NCI-H2171 treated with DMSO at 0.1 percent for 48 hours (cell line): ENCODE data around the gene KCTD5.

Experiments
- DNase-seq: peaks from one replicate; lab custom pipeline; 2025; lab: John Stamatoyannopoulos, UW

KCTD5 gene

GRCh38 chr16:2726923-2727322 is 44.6 kb downstream of the KCTD5 start:
- no peak for DNase-seq

- DNase-seq = no peak
These were observed 45.7 kb downstream of the KCTD5 start for GRCh38 chr16:2728034-2728433.

GRCh38 chr16:2734844-2735515 is 52.7 kb downstream of the KCTD5 start:
- DNase-seq = no peak

GRCh38 chr16:2736476-2737237 is 54.3 kb downstream of the KCTD5 start:
- no peak for DNase-seq

GRCh38 chr16:2737238-2737605 is 54.9 kb downstream of the KCTD5 start:
- no peak for DNase-seq

- no peak for DNase-seq
These were observed 55.6 kb downstream of the KCTD5 start for GRCh38 chr16:2737895-2738418.

- DNase-seq = no peak
These were observed 56.3 kb downstream of the KCTD5 start for GRCh38 chr16:2738615-2739014.

- no peak for DNase-seq
These were observed 57.5 kb downstream of the KCTD5 start for GRCh38 chr16:2739625-2740430.

GRCh38 chr16:2740476-2740875 is 58.2 kb downstream of the KCTD5 start:
- DNase-seq = no peak

- no peak for DNase-seq
These were observed 58.8 kb downstream of the KCTD5 start for GRCh38 chr16:2741168-2741567.

- no peak for DNase-seq
These were observed 60.1 kb downstream of the KCTD5 start for GRCh38 chr16:2742323-2743006.

GRCh38 chr16:2743007-2743810 is 60.9 kb downstream of the KCTD5 start:
- DNase-seq = no peak

GRCh38 chr16:2744711-2745110 is 62.4 kb downstream of the KCTD5 start:
- no peak for DNase-seq

GRCh38 chr16:2745116-2745890 is 63.0 kb downstream of the KCTD5 start:
- no peak for DNase-seq

GRCh38 chr16:2745961-2746360 is 63.6 kb downstream of the KCTD5 start:
- DNase-seq = no peak

GRCh38 chr16:2748757-2749455 is 66.6 kb downstream of the KCTD5 start:
- no peak for DNase-seq

- no peak for DNase-seq
These were observed 67.2 kb downstream of the KCTD5 start for GRCh38 chr16:2749476-2749875.

GRCh38 chr16:2749936-2750335 is 67.6 kb downstream of the KCTD5 start:
- no peak for DNase-seq

GRCh38 chr16:2751577-2752034 is 69.3 kb downstream of the KCTD5 start:
- no peak for DNase-seq
